Transverse colon (tissue), 4 donors: ENCODE data around the gene TMEM150B. TPM values are rescaled to one million over a fixed set of nuclear protein-coding genes. Genes with fewer than 3 reads are reported as not detected.

Source experiments
- DNase-seq: peaks from one replicate; pipeline ENCODE4 v3.0.0-alpha.2; 2019
- H3K27ac ChIP-seq, 4 donors: fragments of 200-600 bp; sonication (generic); 2 replicates each; pipeline ENCODE4 v1.5.1; 2016 to 2018; ENCODE audit warnings: inconsistent platforms in 4 of 4
- H3K27me3 ChIP-seq: fragments of 200-600 bp; sonication (generic); 2 replicates; pipeline ENCODE4 v1.5.1; 2017; ENCODE audit warnings: inconsistent platforms
- H3K36me3 ChIP-seq, 4 donors: fragments of 200-600 bp; sonication (generic); 2 replicates each; pipeline ENCODE4 v1.5.1; 2017 to 2019; ENCODE audit warnings: inconsistent platforms in 4 of 4
- H3K4me1 ChIP-seq, 4 donors: fragments of 200-600 bp; sonication (generic); 2 replicates each; pipeline ENCODE4 v1.5.1; 2017 to 2020; ENCODE audit warnings: inconsistent platforms in 4 of 4
- H3K4me3 ChIP-seq, 4 donors: fragments of 200-600 bp; sonication (generic); 1 replicate in 1 of 4; 2 replicates in 3 of 4; pipeline versions ENCODE4 v1.5.1 to v1.6.1; 2017 to 2019; ENCODE audit warnings: inconsistent platforms in 4 of 4
- H3K9me3 ChIP-seq, 2 donors: fragments of 200-600 bp; sonication (generic); 2 replicates each; pipeline ENCODE4 v1.5.1; 2017 to 2019; ENCODE audit warnings: inconsistent platforms in 2 of 2
- CTCF ChIP-seq, 5 experiments: fragments of 200-600 bp in 3 of 5; fragments of 450-650 bp in 2 of 5; sonication (generic) in 3 of 5; IDR thresholded peaks; 1 replicate in 2 of 5; 2 replicates in 3 of 5; pipeline ENCODE4 v1.5.1; 2016 to 2017; ENCODE audit warnings: antibody characterized with exemption in 5 of 5, inconsistent platforms in 3 of 5, mild to moderate bottlenecking in 2 of 5, moderate library complexity in 1 of 5
- EP300 ChIP-seq: sonication (generic); formaldehyde crosslinking; IDR thresholded peaks from one replicate; pipeline ENCODE4 v1.6.1; 2017; ENCODE audit warnings: antibody characterized with exemption, low read depth
- POLR2A ChIP-seq: fragments of 450-650 bp; IDR thresholded peaks from one replicate; pipeline ENCODE4 v1.6.1; 2016; ENCODE audit warnings: antibody characterized with exemption, mild to moderate bottlenecking, moderate library complexity
- POLR2AphosphoS5 ChIP-seq, 3 donors: sonication (generic); formaldehyde crosslinking; IDR thresholded peaks; one replicate each; pipeline ENCODE4 v1.6.1; 2016; ENCODE audit warnings: antibody characterized with exemption in 3 of 3
- WGBS, 2 donors: methylation state at CpG; one replicate each; pipeline ENCODE4 v1.1.5; 2018; ENCODE audit warnings: low coverage in 1 of 2; 5-methylcytosine and 5-hydroxymethylcytosine counted together
- in situ Hi-C, 4 donors: fragments of 200-750 bp; cut with MboI; loops; one replicate each; pipeline versions ENCODE4 v1.15.0 to v1.15.1; 2017; ENCODE audit warnings: low sequenced_read_pairs in 3 of 4, low pct_ligation_motif_present in 1 of 4, low pct_unique_long_range_greater_than_20kb in 1 of 4
- intact Hi-C: fragments of 100-400 bp; cut with DNase I; formaldehyde crosslinking; loops from one replicate; pipeline ENCODE4 v1.15.1; 2023; ENCODE audit warnings: low total_unique reads
- total RNA-seq, 4 donors: library from RNA; depleted of rRNA; stranded (reverse); fragments of >200 nt; gene quantifications; one replicate each; pipeline ENCODE4 v1.1.0, GENCODE V29; 2016

Gene TMEM150B
- total RNA-seq, 4 donors from 2014 or later = 26.5 to 135 (median 57.4) TPM

GRCh38 chr19:55372316-55373081, 47.4 kb upstream of the TMEM150B start:
- in situ Hi-C loops (no loop called here), intact Hi-C loops (loop anchor here (1.0 kb wide), 1 partner anchor 143 kb away; no protein-coding TSS in a partner anchor)
- no peak overlapping the region for H3K27ac ChIP-seq
- no peak for DNase-seq
- no peak for TF ChIP-seq CTCF (IDR thresholded peaks at IDR 0.05)
- TF ChIP-seq POLR2A = no peak
- no peak overlapping the region for H3K4me3 ChIP-seq
- H3K4me1 ChIP-seq = peaks cover 3 to 34% (median 20%) of the 10 kb centered on the region in 4 donors
- peaks cover 90% of the 10 kb centered on the region for H3K27me3 ChIP-seq
- H3K9me3 ChIP-seq = no peaks in the 10 kb centered on the region
- H3K36me3 ChIP-seq = no peaks in the 10 kb centered on the region
- 30 to 37% methylated on average over 4 to 24 of the region's 24 CpGs for WGBS, 2 donors

GRCh38 chr19:55370305-55370988, 45.3 kb upstream of the TMEM150B start, which contains the start of gene IL11:
IL11 (minus strand) TSS chr19:55370463; CDS start chr19:55370310, 153 bp downstream.
- H3K4me3 ChIP-seq = peak within 1 kb of the TSS in 2 of 4 donors; percentile 19 to 44
- H3K36me3 ChIP-seq = no peaks in the 10 kb centered on the region
- no peak for DNase-seq
- in situ Hi-C loops (no loop called here), intact Hi-C loops (no loop called here)
- H3K9me3 ChIP-seq = no peaks in the 10 kb centered on the region
- 9 to 15% methylated on average over 11 to 29 of the region's 32 CpGs for WGBS, 2 donors
- peak within 1 kb of the TSS in 1 of 4 donors; percentile 41 for H3K27ac ChIP-seq
- TF ChIP-seq CTCF (IDR thresholded peaks at IDR 0.05) (no peak), EP300 (no peak), POLR2AphosphoS5 (IDR thresholded peaks at IDR 0.05) (no peak), POLR2A (no peak)
- peaks cover 81% of the 10 kb centered on the region for H3K27me3 ChIP-seq
- peaks cover 3 to 27% (median 18%) of the 10 kb centered on the region in 4 donors for H3K4me1 ChIP-seq

- WGBS, 2 donors = 2% methylated on average over 33 of the region's 59 CpGs; no CpG with 5 or more reads in 1 of the 2 donors
- TF ChIP-seq EP300 (no peak), CTCF (IDR thresholded peaks at IDR 0.05) (no peak), POLR2A (no peak), POLR2AphosphoS5 (IDR thresholded peaks at IDR 0.05) (no peak)
- in situ Hi-C loops (no loop called here), intact Hi-C loops (no loop called here)
- Histone ChIP-seq H3K9me3 (no peaks in the 10 kb centered on the region), H3K27me3 (peaks cover 77% of the 10 kb centered on the region), H3K27ac (peak overlapping the region in 1 of 4 donors; percentile 41), H3K4me1 (peaks cover 3 to 27% (median 18%) of the 10 kb centered on the region in 4 donors), H3K4me3 (peak overlapping the region in 2 of 4 donors; percentile 19 to 44), H3K36me3 (no peaks in the 10 kb centered on the region)
- no peak for DNase-seq
These were observed 44.6 kb upstream of the TMEM150B start for GRCh38 chr19:55369653-55370304.
